Measurements from ENCODE around the gene CCDC192. TPM values are rescaled to one million over a fixed set of nuclear protein-coding genes. Genes with fewer than 3 reads are reported as not detected.
A peak's percentile ranks its signal among the peaks of the same experiment; 100 is the strongest.

The CCDC192 gene
- total RNA-seq, 2 donors from 2014 or later: 0.25 TPM; not detected in 1

DNA sequence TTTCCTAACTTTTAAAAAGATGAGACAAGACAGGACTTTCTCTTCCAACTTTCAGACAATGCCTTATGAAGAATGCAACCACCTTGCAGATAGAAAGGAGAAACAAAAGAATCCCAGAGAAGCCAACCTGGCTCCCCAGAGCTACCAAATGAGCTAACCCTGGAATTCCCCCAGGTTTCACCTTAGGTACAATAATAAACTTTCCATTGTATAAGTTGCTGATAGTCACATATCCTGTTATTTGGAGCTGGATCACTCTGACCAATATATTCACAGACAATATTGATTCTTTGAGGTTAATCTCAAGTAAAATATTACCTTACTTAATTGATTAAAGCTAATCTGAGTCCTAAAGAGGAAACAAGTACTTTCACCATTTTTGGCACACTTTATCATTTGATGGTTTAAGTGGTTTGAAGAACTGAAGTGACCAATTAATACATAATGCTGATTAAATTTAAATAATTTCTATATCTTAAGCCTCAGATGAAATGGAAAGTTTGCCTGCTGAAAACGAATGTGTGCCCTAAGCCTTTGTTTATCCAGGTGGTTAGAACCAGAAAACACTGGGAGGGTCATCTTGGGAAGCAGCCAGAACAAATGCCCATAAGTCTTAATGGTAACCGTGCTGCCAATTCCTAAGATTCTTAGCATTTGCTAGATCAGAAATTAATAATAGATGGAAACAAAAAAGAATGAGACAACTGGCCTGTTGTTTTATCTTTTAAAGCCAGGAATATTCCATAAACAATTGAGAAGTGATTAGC, 220.8 kb downstream of the CCDC192 start:
- Mint-ChIP-seq H3K9me3 (no peaks in the 10 kb centered on the region), H3K4me1 (ENCODE audit: low read depth) (no peaks in the 10 kb centered on the region), H3K4me3 (no peak overlapping the region), H3K27ac (no peak overlapping the region), H3K27me3 (ENCODE audit: low read depth) (no peaks in the 10 kb centered on the region), H3K36me3 (ENCODE audit: insufficient read depth in 2 of 2) (no peaks in the 10 kb centered on the region)
- ATAC-seq (replicated peaks in 1 of 2) (no peak), DNase-seq (no peak)

DNA sequence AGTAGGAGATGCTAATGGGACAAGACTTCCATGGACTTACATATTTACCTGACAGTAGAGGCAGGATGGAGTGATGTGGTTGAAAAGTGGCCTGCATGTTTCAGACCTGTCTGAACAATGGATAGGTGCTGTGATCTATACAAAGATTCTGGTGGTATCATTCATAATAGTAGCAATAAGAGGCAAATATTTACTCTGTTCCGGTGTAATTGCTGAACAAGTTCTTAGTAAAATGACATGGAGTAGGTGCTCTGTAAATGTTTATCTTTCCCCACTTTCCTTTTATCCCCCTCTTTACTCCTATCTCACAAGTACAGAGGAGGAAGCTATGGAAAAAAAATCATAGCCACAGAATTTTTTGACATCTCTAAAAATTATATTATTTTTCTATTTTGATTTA, 221.4 kb downstream of the CCDC192 start:
- Mint-ChIP-seq H3K36me3 (ENCODE audit: insufficient read depth in 2 of 2) (no peaks in the 10 kb centered on the region), H3K4me1 (ENCODE audit: low read depth) (no peaks in the 10 kb centered on the region), H3K4me3 (no peak overlapping the region), H3K27ac (no peak overlapping the region), H3K27me3 (ENCODE audit: low read depth) (no peaks in the 10 kb centered on the region), H3K9me3 (no peaks in the 10 kb centered on the region)
- ATAC-seq (replicated peaks in 1 of 2): no peak
- DNase-seq: no peak

DNA sequence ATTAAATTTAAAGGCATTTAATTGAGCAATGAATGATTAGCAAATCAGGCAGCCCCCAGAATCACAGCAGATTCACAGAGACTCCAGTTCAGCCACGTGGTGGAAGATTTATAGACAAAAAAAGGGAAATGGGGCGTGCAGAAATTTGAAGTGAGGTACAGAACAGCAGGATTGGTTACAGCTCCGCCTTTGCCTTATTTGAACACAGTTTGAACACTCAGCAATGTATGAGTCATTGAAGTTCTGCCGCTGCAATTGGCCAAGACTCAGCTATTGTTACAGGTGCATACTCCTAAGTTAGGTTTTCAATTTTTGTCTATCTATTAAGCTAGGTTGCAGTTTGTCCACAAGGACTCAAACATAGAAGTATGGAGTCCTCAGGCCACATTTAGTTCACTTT, 222.7 kb downstream of the CCDC192 start:
- Mint-ChIP-seq H3K4me3 (no peak overlapping the region), H3K4me1 (ENCODE audit: low read depth) (no peaks in the 10 kb centered on the region), H3K9me3 (no peaks in the 10 kb centered on the region), H3K27me3 (ENCODE audit: low read depth) (no peaks in the 10 kb centered on the region), H3K27ac (no peak overlapping the region), H3K36me3 (ENCODE audit: insufficient read depth in 2 of 2) (no peaks in the 10 kb centered on the region)
- DNase-seq: no peak
- ATAC-seq (replicated peaks in 1 of 2): no peak

DNA sequence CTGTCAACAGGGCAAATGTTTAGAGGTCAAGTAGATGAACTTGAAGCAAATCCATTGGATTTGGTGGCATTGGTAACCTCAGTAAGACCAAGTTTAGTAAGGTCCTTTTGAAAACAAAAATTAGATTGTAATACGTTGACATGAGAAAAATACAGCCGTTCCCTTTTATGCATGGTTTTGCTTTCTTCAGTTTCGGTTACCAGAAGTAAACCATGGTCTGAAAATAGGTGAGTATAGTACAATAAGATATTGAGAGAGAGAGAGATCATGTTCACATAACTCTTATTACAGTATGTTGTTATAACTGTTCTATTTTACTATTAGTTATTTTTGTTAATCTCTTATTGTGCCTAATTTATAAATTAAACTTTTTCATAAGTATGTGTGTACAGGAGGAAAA, 223.8 kb downstream of the CCDC192 start:
- H3K9me3 Mint-ChIP-seq: no peaks in the 10 kb centered on the region
- DNase-seq (no peak), ATAC-seq (replicated peaks in 1 of 2) (no peak)
- no peaks in the 10 kb centered on the region for H3K4me1 Mint-ChIP-seq (ENCODE audit: low read depth)
- no peak overlapping the region for H3K27ac Mint-ChIP-seq
- no peaks in the 10 kb centered on the region for H3K36me3 Mint-ChIP-seq (ENCODE audit: insufficient read depth in 2 of 2)
- no peaks in the 10 kb centered on the region for H3K27me3 Mint-ChIP-seq (ENCODE audit: low read depth)
- no peak overlapping the region for H3K4me3 Mint-ChIP-seq

DNA sequence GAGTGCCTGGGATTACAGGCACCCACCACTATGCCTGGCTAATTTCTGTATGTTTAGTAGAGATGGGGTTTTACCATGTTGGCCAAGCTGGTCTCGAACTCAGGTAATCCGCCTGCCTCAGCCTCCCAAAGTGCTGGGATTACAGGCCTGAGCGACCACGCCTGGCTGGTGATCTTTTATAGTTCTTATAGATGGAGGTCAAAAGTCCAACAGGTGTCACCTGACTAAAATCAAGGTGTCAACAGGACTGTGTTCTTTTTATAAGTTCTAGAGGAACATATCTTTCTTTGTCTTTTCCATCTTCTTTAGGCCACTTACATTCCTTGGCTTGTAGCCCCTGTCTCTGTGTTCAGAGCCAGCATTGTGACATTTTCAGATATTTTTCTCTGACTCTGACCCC, 224.9 kb downstream of the CCDC192 start:
- H3K9me3 Mint-ChIP-seq: no peaks in the 10 kb centered on the region
- H3K36me3 Mint-ChIP-seq (ENCODE audit: insufficient read depth in 2 of 2): no peaks in the 10 kb centered on the region
- H3K27ac Mint-ChIP-seq: no peak overlapping the region
- no peak overlapping the region for H3K4me3 Mint-ChIP-seq
- H3K4me1 Mint-ChIP-seq (ENCODE audit: low read depth): no peaks in the 10 kb centered on the region
- ATAC-seq (replicated peaks in 1 of 2) (no peak), DNase-seq (no peak)
- H3K27me3 Mint-ChIP-seq (ENCODE audit: low read depth): no peaks in the 10 kb centered on the region

DNA sequence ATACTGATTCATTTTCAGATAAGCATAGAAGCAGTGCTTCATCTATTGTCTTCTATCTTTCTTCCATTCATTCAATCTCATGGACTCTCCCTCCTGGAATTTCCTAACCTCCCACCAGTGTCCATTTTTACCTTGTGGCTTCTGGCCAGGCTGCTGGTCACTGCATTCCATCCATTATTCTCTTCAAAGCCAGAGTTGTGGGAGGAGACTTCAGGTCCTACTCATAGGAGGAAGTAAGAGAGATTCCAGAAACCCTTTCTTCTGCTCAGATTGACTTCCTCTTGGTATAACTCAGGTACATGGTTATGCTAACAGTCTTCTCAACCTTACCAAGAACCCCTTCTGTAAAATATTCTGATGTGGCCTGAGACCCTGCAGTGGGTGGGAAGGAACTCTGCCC, 227.1 kb downstream of the CCDC192 start:
- H3K4me1 Mint-ChIP-seq (ENCODE audit: low read depth): no peaks in the 10 kb centered on the region
- no peaks in the 10 kb centered on the region for H3K9me3 Mint-ChIP-seq
- no peak for DNase-seq
- H3K4me3 Mint-ChIP-seq: no peak overlapping the region
- no peak for ATAC-seq (replicated peaks in 1 of 2)
- H3K27me3 Mint-ChIP-seq (ENCODE audit: low read depth): no peaks in the 10 kb centered on the region
- H3K27ac Mint-ChIP-seq: no peak overlapping the region
- no peaks in the 10 kb centered on the region for H3K36me3 Mint-ChIP-seq (ENCODE audit: insufficient read depth in 2 of 2)

DNA sequence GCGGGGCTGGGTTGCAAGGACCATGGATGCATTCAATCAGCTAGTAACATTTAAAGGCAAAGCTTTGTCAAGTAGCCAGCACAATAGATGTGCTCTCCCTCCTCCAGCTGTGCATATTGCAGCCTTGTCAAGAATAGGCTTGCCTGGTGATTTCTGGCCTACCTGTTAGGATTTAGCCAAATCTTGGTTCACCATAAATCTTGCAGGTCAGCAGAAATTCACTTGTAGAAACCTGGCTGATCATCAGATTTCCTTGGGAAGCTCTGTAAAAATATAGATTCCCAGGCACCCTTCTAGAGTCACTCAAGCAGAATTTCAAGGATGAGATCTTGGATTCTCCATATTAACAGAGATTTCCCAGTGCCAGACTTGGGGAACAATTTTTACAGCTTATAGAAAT, 228.2 kb downstream of the CCDC192 start:
- Mint-ChIP-seq H3K4me1 (ENCODE audit: low read depth) (peaks cover under 1% of the 10 kb centered on the region), H3K4me3 (no peak overlapping the region), H3K9me3 (no peaks in the 10 kb centered on the region), H3K27me3 (ENCODE audit: low read depth) (no peaks in the 10 kb centered on the region), H3K36me3 (ENCODE audit: insufficient read depth in 2 of 2) (no peaks in the 10 kb centered on the region), H3K27ac (no peak overlapping the region)
- ATAC-seq (replicated peaks in 1 of 2) (no peak), DNase-seq (no peak)

DNA sequence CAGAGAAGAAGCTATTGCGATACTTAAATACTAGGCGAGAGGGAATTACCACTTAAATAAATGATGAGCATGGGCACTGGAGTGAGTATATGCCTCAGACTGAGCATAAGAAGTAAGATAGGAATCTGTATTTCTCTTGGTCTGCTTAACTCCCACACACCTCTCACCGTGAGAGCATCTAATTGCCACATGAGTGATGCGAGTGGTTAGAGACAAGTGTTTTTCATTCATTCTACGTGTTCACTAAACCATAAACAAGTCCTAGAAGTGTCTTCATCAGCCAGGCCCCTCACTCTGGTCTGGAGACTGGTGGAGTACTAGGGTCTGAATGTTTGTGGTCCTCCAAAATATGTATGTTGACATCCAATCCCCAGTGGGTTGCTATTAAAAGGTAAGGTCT, 230.2 kb downstream of the CCDC192 start:
- H3K36me3 Mint-ChIP-seq (ENCODE audit: insufficient read depth in 2 of 2): no peaks in the 10 kb centered on the region
- H3K4me3 Mint-ChIP-seq: no peak overlapping the region
- no peak overlapping the region for H3K27ac Mint-ChIP-seq
- H3K9me3 Mint-ChIP-seq: no peaks in the 10 kb centered on the region
- no peak for DNase-seq
- no peak for ATAC-seq (replicated peaks in 1 of 2)
- peaks cover 6% of the 10 kb centered on the region for H3K4me1 Mint-ChIP-seq (ENCODE audit: low read depth)
- H3K27me3 Mint-ChIP-seq (ENCODE audit: low read depth): no peaks in the 10 kb centered on the region

DNA sequence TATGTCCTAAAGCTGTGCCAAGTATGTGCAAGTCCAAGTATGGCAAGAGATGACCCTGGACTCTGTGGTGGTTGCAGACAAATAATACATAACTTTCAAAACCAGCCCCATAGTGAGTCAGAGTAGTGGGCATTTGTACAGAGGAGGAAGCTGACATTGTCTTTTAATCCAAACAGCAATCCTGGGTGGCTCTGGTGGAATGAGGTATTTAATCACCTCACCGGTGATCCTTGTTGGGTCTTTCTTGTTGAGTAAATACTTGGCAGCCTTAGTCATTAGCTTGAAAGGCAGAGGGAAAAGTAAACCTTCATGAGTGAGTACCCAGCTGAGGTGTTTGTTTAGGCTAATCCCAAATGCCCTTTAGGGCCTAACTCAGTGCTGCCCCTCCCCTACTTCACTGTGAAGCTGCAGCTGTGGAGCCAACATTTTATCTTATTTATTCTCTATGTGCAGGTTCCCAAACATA, 231.6 kb downstream of the CCDC192 start:
- H3K27me3 Mint-ChIP-seq (ENCODE audit: low read depth): no peaks in the 10 kb centered on the region
- peaks cover 6% of the 10 kb centered on the region for H3K4me1 Mint-ChIP-seq (ENCODE audit: low read depth)
- no peaks in the 10 kb centered on the region for H3K9me3 Mint-ChIP-seq
- H3K36me3 Mint-ChIP-seq (ENCODE audit: insufficient read depth in 2 of 2): no peaks in the 10 kb centered on the region
- H3K27ac Mint-ChIP-seq: no peak overlapping the region
- ATAC-seq (replicated peaks in 1 of 2) (no peak), DNase-seq (no peak)
- no peak overlapping the region for H3K4me3 Mint-ChIP-seq

DNA sequence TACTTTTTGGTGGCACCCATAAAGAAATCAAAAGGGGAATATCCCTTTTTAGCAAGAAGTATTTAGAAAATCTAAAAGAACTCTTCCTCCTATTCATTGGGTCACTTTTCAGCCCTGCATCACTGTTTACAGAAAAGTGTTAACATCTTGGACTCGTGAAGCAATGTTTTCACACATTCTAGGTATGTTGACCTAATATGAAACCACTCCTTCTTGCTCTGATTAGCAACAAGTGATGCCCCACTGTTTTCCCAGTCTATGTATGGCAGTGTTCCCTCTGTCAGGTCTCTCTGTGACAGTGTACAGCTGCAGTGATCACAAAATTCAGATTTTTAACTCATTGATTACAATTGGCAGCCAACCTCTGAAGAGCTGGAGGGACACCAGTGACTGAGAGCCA, 232.2 kb downstream of the CCDC192 start:
- H3K4me1 Mint-ChIP-seq (ENCODE audit: low read depth): peaks cover 6% of the 10 kb centered on the region
- ATAC-seq (replicated peaks in 1 of 2): no peak
- H3K9me3 Mint-ChIP-seq: no peaks in the 10 kb centered on the region
- H3K4me3 Mint-ChIP-seq: no peak overlapping the region
- no peaks in the 10 kb centered on the region for H3K36me3 Mint-ChIP-seq (ENCODE audit: insufficient read depth in 2 of 2)
- no peaks in the 10 kb centered on the region for H3K27me3 Mint-ChIP-seq (ENCODE audit: low read depth)
- no peak overlapping the region for H3K27ac Mint-ChIP-seq
- DNase-seq: no peak

DNA sequence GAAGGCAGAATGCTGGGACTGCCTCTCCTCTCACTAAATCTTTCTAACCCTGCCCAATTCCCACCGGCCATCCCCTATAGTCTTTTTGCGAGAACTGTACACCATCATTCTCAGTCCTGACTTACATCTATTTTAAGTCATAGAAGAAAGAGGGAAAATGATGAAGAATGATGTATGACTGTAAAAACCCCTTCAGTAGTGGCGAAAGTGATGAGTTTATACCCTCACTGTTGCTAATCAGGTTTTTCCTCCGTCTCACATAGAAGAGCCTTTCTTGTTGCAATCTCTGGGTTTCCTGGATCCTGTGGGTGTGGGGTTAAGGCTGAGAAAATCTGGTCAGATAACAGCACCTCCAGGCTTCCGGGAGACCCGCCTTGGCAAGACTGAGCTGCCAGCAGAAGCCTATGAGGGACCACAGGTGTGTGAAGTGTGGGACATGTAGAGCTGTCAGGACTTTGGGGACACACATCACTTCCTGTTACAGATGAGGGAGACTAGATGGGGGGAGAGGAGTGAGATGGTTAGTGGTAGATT, 233.3 kb downstream of the CCDC192 start:
- DNase-seq: peak; percentile 14 to 37
- Mint-ChIP-seq H3K27me3 (ENCODE audit: low read depth) (no peaks in the 10 kb centered on the region), H3K36me3 (ENCODE audit: insufficient read depth in 2 of 2) (no peaks in the 10 kb centered on the region), H3K4me1 (ENCODE audit: low read depth) (peaks cover 9% of the 10 kb centered on the region), H3K4me3 (peak overlapping the region; percentile 21 to 60), H3K27ac (peak overlapping the region; percentile 93), H3K9me3 (no peaks in the 10 kb centered on the region)
- ATAC-seq (replicated peaks in 1 of 2): peak; percentile 82 to 85

DNA sequence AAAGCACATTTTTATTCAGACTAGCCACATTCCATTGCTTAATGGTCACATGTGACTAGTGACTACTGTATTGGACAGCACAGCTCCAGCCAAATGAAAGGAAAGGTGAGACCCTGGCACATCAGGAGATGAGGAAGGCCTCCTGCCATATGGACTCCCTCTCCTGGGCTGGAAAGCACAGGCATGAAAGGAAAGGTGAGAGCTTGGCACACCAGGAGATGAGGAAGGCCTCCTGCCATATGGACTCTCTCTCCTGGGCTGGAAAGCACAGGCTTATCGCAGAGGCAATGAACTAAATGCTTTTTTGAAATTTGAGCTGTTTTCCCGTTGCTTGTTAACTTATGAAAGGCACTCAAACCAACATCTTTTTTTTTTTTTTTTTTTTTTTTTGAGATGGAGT, 235.6 kb downstream of the CCDC192 start:
- Mint-ChIP-seq H3K4me3 (no peak overlapping the region), H3K27ac (no peak overlapping the region), H3K4me1 (ENCODE audit: low read depth) (peaks cover 24% of the 10 kb centered on the region), H3K9me3 (no peaks in the 10 kb centered on the region), H3K27me3 (ENCODE audit: low read depth) (no peaks in the 10 kb centered on the region), H3K36me3 (ENCODE audit: insufficient read depth in 2 of 2) (no peaks in the 10 kb centered on the region)
- DNase-seq (no peak), ATAC-seq (replicated peaks in 1 of 2) (no peak)

DNA sequence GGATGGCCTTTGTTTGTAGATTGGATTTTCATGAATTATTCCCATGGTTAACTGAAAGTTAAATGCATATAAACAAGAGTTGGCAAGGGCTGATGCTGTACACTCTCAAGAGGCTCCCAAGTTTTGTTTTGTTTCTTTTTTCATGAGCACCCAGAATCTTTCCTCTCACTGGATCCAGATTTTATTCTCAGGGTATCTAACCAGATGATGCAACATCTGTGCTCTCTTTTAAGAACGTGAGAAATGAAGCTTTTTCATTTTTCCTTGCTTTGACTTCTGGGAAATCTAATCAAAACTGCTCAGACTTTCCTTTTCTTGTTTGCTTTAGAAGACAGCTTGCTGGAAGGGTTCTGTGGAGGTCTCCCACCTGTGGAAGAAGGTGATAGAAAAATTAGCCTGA, 237.7 kb downstream of the CCDC192 start:
- no peaks in the 10 kb centered on the region for H3K36me3 Mint-ChIP-seq (ENCODE audit: insufficient read depth in 2 of 2)
- no peak overlapping the region for H3K4me3 Mint-ChIP-seq
- no peaks in the 10 kb centered on the region for H3K27me3 Mint-ChIP-seq (ENCODE audit: low read depth)
- H3K9me3 Mint-ChIP-seq: no peaks in the 10 kb centered on the region
- no peak overlapping the region for H3K27ac Mint-ChIP-seq
- H3K4me1 Mint-ChIP-seq (ENCODE audit: low read depth): peaks cover 24% of the 10 kb centered on the region
- DNase-seq (no peak), ATAC-seq (replicated peaks in 1 of 2) (no peak)

DNA sequence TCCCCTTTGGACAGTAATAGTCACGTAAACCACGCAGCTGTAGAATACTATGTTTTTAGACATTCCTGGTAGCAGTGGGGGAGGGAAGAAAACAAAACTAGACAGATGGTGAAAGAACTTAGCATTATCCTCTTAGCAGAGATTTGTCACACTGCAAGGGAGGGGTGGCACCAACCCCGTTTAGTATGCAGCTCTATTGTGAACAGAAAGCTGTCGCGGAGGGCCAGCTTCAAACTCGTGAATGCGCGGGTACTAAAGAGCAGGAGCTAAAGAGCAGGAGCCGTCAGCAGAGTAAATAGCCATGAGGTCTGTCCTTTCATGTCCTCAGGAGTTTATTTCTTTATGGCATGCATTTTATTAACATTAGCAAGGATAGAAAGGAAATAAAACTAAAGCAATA, 238.5 kb downstream of the CCDC192 start:
- Mint-ChIP-seq H3K9me3 (no peaks in the 10 kb centered on the region), H3K4me3 (no peak overlapping the region), H3K27ac (peak overlapping the region; percentile 62), H3K36me3 (ENCODE audit: insufficient read depth in 2 of 2) (no peaks in the 10 kb centered on the region), H3K4me1 (ENCODE audit: low read depth) (peaks cover 21% of the 10 kb centered on the region), H3K27me3 (ENCODE audit: low read depth) (no peaks in the 10 kb centered on the region)
- ATAC-seq (replicated peaks in 1 of 2) (no peak), DNase-seq (no peak)
